ENCODE results near the gene MINPP1. TPM values are rescaled to one million over a fixed set of nuclear protein-coding genes. Genes with fewer than 3 reads are reported as not detected.

MINPP1 gene
- polyA plus RNA-seq, 4 donors: 11.2 to 45.6 (median 21.4) TPM

GRCh38 chr10:87506956-87507355, 2.3 kb downstream of the MINPP1 start:
- no peak for DNase-seq
- WGBS, 3 donors: 23 to 61% (median 31%) methylated on average over 3 of the region's 3 CpGs
- H3K9me3 ChIP-seq (ENCODE audit: control insufficient read depth in 2 of 2, insufficient read depth in 1 of 2, low read depth in 1 of 2, low read length in 1 of 2): no peaks in the 10 kb centered on the region
- H3K4me1 ChIP-seq (ENCODE audit: control insufficient read depth in 3 of 3, insufficient read depth in 2 of 3, low read depth in 1 of 3, low read length in 2 of 3): peaks cover 0 to 6% (median 3%) of the 10 kb centered on the region in 3 donors
- H3K4me3 ChIP-seq (ENCODE audit: low read depth in 1 of 3, low read length in 3 of 3): peak overlapping the region in 2 of 3 donors; percentile 15 to 95
- H3K36me3 ChIP-seq (ENCODE audit: control insufficient read depth in 3 of 3, insufficient read depth in 2 of 3, low read depth in 1 of 3, low read length in 3 of 3): peaks cover 0 to 2% (median 0%) of the 10 kb centered on the region in 3 donors
- peak overlapping the region in 1 of 3 donors; percentile 21 for H3K27ac ChIP-seq (ENCODE audit: low read depth in 1 of 3, low read length in 2 of 3)
- no peaks in the 10 kb centered on the region for H3K27me3 ChIP-seq (ENCODE audit: control insufficient read depth in 3 of 3, insufficient read depth in 3 of 3, low read length in 3 of 3)
- no peak for FAIRE-seq

DNA sequence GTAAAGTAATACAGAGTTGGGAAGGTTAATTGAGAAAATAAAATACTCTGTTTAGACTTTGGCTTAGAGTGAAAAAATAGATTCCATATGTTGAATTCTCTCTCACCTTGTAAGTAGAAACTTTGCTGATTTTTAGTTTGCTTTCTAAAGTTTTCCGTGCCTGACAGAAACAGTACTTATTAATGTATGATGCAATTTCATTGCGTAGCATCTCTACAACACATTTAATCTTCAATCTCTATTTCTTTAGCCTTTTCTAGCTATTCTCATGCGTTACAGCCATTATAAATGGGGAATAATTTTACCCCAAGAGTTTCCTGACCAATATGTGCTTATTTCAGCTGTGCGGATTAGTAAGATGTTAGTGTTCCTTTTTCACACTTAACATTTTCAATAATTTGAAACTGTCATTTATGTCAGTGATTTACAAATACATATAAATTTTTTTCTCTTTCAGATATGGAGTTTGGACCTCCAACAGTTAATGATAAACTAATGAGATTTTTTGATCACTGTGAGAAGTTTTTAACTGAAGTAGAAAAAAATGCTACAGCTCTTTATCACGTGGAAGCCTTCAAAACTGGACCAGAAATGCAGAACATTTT, 3.3 kb downstream of the MINPP1 start:
- 19 to 59% (median 46%) methylated on average over 5 of the region's 5 CpGs for WGBS, 3 donors
- peak overlapping the region in 1 of 3 donors; percentile 11 for H3K4me3 ChIP-seq (ENCODE audit: low read depth in 1 of 3, low read length in 3 of 3)
- H3K27ac ChIP-seq (ENCODE audit: low read depth in 1 of 3, low read length in 2 of 3): peak overlapping the region in 1 of 3 donors; percentile 21
- H3K9me3 ChIP-seq (ENCODE audit: control insufficient read depth in 2 of 2, insufficient read depth in 1 of 2, low read depth in 1 of 2, low read length in 1 of 2): no peaks in the 10 kb centered on the region
- peaks cover 0 to 5% (median 0%) of the 10 kb centered on the region in 3 donors for H3K36me3 ChIP-seq (ENCODE audit: control insufficient read depth in 3 of 3, insufficient read depth in 2 of 3, low read depth in 1 of 3, low read length in 3 of 3)
- no peaks in the 10 kb centered on the region for H3K27me3 ChIP-seq (ENCODE audit: control insufficient read depth in 3 of 3, insufficient read depth in 3 of 3, low read length in 3 of 3)
- FAIRE-seq: no peak
- peak; percentile 17 to 50 for DNase-seq
- H3K4me1 ChIP-seq (ENCODE audit: control insufficient read depth in 3 of 3, insufficient read depth in 2 of 3, low read depth in 1 of 3, low read length in 2 of 3): peaks cover 0 to 6% (median 3%) of the 10 kb centered on the region in 3 donors

DNA sequence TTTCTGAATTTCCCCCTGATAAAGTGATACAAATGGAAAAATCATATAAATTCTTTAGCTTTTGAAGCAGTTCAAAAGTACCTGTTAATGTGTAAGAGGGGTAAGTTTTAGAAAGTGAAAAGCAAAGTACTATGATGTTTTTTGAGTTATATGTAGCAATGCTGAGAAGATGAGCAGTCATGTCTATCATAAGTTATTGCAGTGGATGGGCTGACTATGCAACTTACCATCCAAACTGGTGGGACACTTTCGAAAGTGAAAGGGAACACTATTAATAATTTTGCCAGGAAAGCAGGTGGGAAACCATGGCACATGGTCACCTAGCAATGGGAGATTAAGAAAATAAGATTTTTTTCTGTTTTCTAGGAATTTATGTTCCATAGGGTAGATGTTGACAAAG, 4.1 kb downstream of the MINPP1 start:
- FAIRE-seq: no peak
- Histone ChIP-seq H3K36me3 (ENCODE audit: control insufficient read depth in 3 of 3, insufficient read depth in 2 of 3, low read depth in 1 of 3, low read length in 3 of 3) (peaks cover 0 to 5% (median 2%) of the 10 kb centered on the region in 3 donors), H3K27me3 (ENCODE audit: control insufficient read depth in 3 of 3, insufficient read depth in 3 of 3, low read length in 3 of 3) (no peaks in the 10 kb centered on the region), H3K4me1 (ENCODE audit: control insufficient read depth in 3 of 3, insufficient read depth in 2 of 3, low read depth in 1 of 3, low read length in 2 of 3) (peaks cover 0 to 4% (median 3%) of the 10 kb centered on the region in 3 donors), H3K4me3 (ENCODE audit: low read depth in 1 of 3, low read length in 3 of 3) (no peak overlapping the region), H3K27ac (ENCODE audit: low read depth in 1 of 3, low read length in 2 of 3) (no peak overlapping the region), H3K9me3 (ENCODE audit: control insufficient read depth in 2 of 2, insufficient read depth in 1 of 2, low read depth in 1 of 2, low read length in 1 of 2) (no peaks in the 10 kb centered on the region)
- no peak for DNase-seq
- WGBS, 3 donors: 50 to 88% (median 82%) methylated on average over 1 of the region's 1 CpG

- Histone ChIP-seq H3K4me3 (ENCODE audit: low read depth in 1 of 3, low read length in 3 of 3) (no peak overlapping the region), H3K36me3 (ENCODE audit: control insufficient read depth in 3 of 3, insufficient read depth in 2 of 3, low read depth in 1 of 3, low read length in 3 of 3) (peaks cover 2 to 11% (median 8%) of the 10 kb centered on the region in 3 donors), H3K4me1 (ENCODE audit: control insufficient read depth in 3 of 3, insufficient read depth in 2 of 3, low read depth in 1 of 3, low read length in 2 of 3) (no peaks in the 10 kb centered on the region), H3K27me3 (ENCODE audit: control insufficient read depth in 3 of 3, insufficient read depth in 3 of 3, low read length in 3 of 3) (no peaks in the 10 kb centered on the region), H3K9me3 (ENCODE audit: control insufficient read depth in 2 of 2, insufficient read depth in 1 of 2, low read depth in 1 of 2, low read length in 1 of 2) (no peaks in the 10 kb centered on the region), H3K27ac (ENCODE audit: low read depth in 1 of 3, low read length in 2 of 3) (no peak overlapping the region)
- WGBS, 3 donors: 89 to 94% (median 90%) methylated on average over 3 of the region's 3 CpGs
- FAIRE-seq (peak; percentile 19), DNase-seq (no peak)
Measured at GRCh38 chr10:87510025-87510424, 5.3 kb downstream of the MINPP1 start.

DNA sequence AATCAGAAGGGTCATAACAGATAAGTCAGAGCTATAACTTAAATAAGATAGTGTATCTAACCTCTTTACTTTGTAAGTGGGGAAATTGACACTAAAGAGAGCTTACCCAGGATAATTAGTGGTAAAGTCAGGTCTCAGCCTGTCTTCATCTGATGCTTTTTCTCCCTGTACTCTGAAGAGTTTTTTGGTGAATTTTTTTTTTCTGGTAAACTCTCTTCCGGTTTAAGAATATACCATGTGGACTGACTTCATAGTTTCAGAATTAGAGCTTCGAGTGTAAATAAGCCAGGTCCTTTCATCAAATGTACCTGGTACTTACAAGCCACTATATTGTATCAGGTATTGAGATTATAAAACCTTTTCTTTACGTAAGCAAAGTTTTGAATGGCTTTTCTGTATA, 6.8 kb downstream of the MINPP1 start:
- H3K9me3 ChIP-seq (ENCODE audit: control insufficient read depth in 2 of 2, insufficient read depth in 1 of 2, low read depth in 1 of 2, low read length in 1 of 2): no peaks in the 10 kb centered on the region
- peaks cover 2 to 13% (median 8%) of the 10 kb centered on the region in 3 donors for H3K36me3 ChIP-seq (ENCODE audit: control insufficient read depth in 3 of 3, insufficient read depth in 2 of 3, low read depth in 1 of 3, low read length in 3 of 3)
- 89 to 94% (median 94%) methylated on average over 3 of the region's 3 CpGs for WGBS, 3 donors

GRCh38 chr10:87518937-87519336, 14.2 kb downstream of the MINPP1 start:
- H3K4me3 ChIP-seq (ENCODE audit: low read depth in 1 of 3, low read length in 3 of 3): no peak overlapping the region
- no peaks in the 10 kb centered on the region for H3K4me1 ChIP-seq (ENCODE audit: control insufficient read depth in 3 of 3, insufficient read depth in 2 of 3, low read depth in 1 of 3, low read length in 2 of 3)
- peaks cover 5 to 25% (median 10%) of the 10 kb centered on the region in 3 donors for H3K36me3 ChIP-seq (ENCODE audit: control insufficient read depth in 3 of 3, insufficient read depth in 2 of 3, low read depth in 1 of 3, low read length in 3 of 3)
- DNase-seq (no peak), FAIRE-seq (no peak)
- 76 to 88% (median 86%) methylated on average over 3 of the region's 3 CpGs for WGBS, 3 donors
- no peaks in the 10 kb centered on the region for H3K27me3 ChIP-seq (ENCODE audit: control insufficient read depth in 3 of 3, insufficient read depth in 3 of 3, low read length in 3 of 3)
- no peaks in the 10 kb centered on the region for H3K9me3 ChIP-seq (ENCODE audit: control insufficient read depth in 2 of 2, insufficient read depth in 1 of 2, low read depth in 1 of 2, low read length in 1 of 2)
- H3K27ac ChIP-seq (ENCODE audit: low read depth in 1 of 3, low read length in 2 of 3): no peak overlapping the region

More for the DNA sequence above, 6.8 kb downstream of the MINPP1 start:
- FAIRE-seq: no peak
- no peak for DNase-seq
- Histone ChIP-seq H3K4me3 (ENCODE audit: low read depth in 1 of 3, low read length in 3 of 3) (no peak overlapping the region), H3K4me1 (ENCODE audit: control insufficient read depth in 3 of 3, insufficient read depth in 2 of 3, low read depth in 1 of 3, low read length in 2 of 3) (no peaks in the 10 kb centered on the region), H3K27ac (ENCODE audit: low read depth in 1 of 3, low read length in 2 of 3) (no peak overlapping the region), H3K27me3 (ENCODE audit: control insufficient read depth in 3 of 3, insufficient read depth in 3 of 3, low read length in 3 of 3) (no peaks in the 10 kb centered on the region)

GRCh38 chr10:87519582-87519981, 14.9 kb downstream of the MINPP1 start:
- FAIRE-seq (no peak), DNase-seq (no peak)
- WGBS, 3 donors: 73 to 85% (median 75%) methylated on average over 2 of the region's 2 CpGs
- H3K4me1 ChIP-seq (ENCODE audit: control insufficient read depth in 3 of 3, insufficient read depth in 2 of 3, low read depth in 1 of 3, low read length in 2 of 3): no peaks in the 10 kb centered on the region
- no peaks in the 10 kb centered on the region for H3K27me3 ChIP-seq (ENCODE audit: control insufficient read depth in 3 of 3, insufficient read depth in 3 of 3, low read length in 3 of 3)
- H3K27ac ChIP-seq (ENCODE audit: low read depth in 1 of 3, low read length in 2 of 3): no peak overlapping the region
- H3K4me3 ChIP-seq (ENCODE audit: low read depth in 1 of 3, low read length in 3 of 3): no peak overlapping the region
- H3K36me3 ChIP-seq (ENCODE audit: control insufficient read depth in 3 of 3, insufficient read depth in 2 of 3, low read depth in 1 of 3, low read length in 3 of 3): peaks cover 4 to 24% (median 12%) of the 10 kb centered on the region in 3 donors
- H3K9me3 ChIP-seq (ENCODE audit: control insufficient read depth in 2 of 2, insufficient read depth in 1 of 2, low read depth in 1 of 2, low read length in 1 of 2): no peaks in the 10 kb centered on the region

DNA sequence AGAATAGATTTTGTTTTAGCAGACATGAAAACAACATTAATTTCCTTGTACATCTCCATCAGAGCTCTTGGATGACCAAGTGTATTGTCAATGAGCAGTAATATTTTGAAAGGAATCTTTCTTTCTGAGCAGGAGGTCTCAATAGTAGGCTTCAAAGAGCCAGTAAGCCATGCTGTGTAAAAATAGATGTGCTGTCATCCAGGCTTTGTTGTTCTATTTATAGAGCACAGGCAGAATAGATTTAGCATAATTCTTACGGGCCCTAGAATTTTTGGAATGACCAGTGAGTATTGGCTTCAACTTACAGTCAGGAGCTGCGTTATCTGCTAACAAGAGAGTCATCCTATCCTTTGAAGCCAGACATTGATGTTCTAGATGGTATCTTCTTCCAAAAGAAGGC, 19.0 kb downstream of the MINPP1 start:
- Histone ChIP-seq H3K4me1 (ENCODE audit: control insufficient read depth in 3 of 3, insufficient read depth in 2 of 3, low read depth in 1 of 3, low read length in 2 of 3) (no peaks in the 10 kb centered on the region), H3K9me3 (ENCODE audit: control insufficient read depth in 2 of 2, insufficient read depth in 1 of 2, low read depth in 1 of 2, low read length in 1 of 2) (peaks cover 0 to 3% of the 10 kb centered on the region in 2 donors), H3K27ac (ENCODE audit: low read depth in 1 of 3, low read length in 2 of 3) (no peak overlapping the region), H3K4me3 (ENCODE audit: low read depth in 1 of 3, low read length in 3 of 3) (no peak overlapping the region), H3K27me3 (ENCODE audit: control insufficient read depth in 3 of 3, insufficient read depth in 3 of 3, low read length in 3 of 3) (no peaks in the 10 kb centered on the region), H3K36me3 (ENCODE audit: control insufficient read depth in 3 of 3, insufficient read depth in 2 of 3, low read depth in 1 of 3, low read length in 3 of 3) (peaks cover 0 to 12% (median 11%) of the 10 kb centered on the region in 3 donors)
- WGBS, 3 donors: 77 to 99% (median 90%) methylated on average over 2 of the region's 2 CpGs
- DNase-seq (no peak), FAIRE-seq (no peak)

DNA sequence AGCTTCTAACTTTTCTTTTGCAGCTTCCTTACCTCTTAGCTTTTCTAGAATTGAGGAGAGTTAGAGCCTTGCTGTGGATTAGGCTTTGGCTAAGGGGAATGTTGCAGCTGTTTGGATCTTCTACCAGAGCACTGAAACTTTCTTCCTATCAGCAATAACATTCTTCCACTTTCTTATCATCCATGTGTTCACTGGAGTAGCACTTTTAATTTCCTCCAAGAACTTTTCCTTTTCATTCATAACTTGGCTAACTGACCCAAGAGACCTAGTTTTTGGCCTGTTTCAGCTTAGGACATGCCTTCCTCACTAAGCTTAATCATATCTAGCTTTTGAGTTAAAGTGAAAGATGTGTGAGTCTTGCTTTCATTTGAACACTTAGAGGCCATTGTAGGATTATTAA, 19.6 kb downstream of the MINPP1 start:
- Histone ChIP-seq H3K9me3 (ENCODE audit: control insufficient read depth in 2 of 2, insufficient read depth in 1 of 2, low read depth in 1 of 2, low read length in 1 of 2) (peaks cover 0 to 3% of the 10 kb centered on the region in 2 donors), H3K36me3 (ENCODE audit: control insufficient read depth in 3 of 3, insufficient read depth in 2 of 3, low read depth in 1 of 3, low read length in 3 of 3) (peaks cover 0 to 10% (median 7%) of the 10 kb centered on the region in 3 donors), H3K4me3 (ENCODE audit: low read depth in 1 of 3, low read length in 3 of 3) (no peak overlapping the region), H3K27ac (ENCODE audit: low read depth in 1 of 3, low read length in 2 of 3) (no peak overlapping the region), H3K4me1 (ENCODE audit: control insufficient read depth in 3 of 3, insufficient read depth in 2 of 3, low read depth in 1 of 3, low read length in 2 of 3) (no peaks in the 10 kb centered on the region), H3K27me3 (ENCODE audit: control insufficient read depth in 3 of 3, insufficient read depth in 3 of 3, low read length in 3 of 3) (no peaks in the 10 kb centered on the region)
- DNase-seq (no peak), FAIRE-seq (no peak)
